ENCODE results near the gene GPC1.
A peak's percentile ranks its signal among the peaks of the same experiment; 100 is the strongest.
"Not testable (repeated sequence)": the region's sequence is repeated elsewhere in the genome, so short reads cannot be mapped to it uniquely, and the experiment has no call there.

Gene GPC1

DNA sequence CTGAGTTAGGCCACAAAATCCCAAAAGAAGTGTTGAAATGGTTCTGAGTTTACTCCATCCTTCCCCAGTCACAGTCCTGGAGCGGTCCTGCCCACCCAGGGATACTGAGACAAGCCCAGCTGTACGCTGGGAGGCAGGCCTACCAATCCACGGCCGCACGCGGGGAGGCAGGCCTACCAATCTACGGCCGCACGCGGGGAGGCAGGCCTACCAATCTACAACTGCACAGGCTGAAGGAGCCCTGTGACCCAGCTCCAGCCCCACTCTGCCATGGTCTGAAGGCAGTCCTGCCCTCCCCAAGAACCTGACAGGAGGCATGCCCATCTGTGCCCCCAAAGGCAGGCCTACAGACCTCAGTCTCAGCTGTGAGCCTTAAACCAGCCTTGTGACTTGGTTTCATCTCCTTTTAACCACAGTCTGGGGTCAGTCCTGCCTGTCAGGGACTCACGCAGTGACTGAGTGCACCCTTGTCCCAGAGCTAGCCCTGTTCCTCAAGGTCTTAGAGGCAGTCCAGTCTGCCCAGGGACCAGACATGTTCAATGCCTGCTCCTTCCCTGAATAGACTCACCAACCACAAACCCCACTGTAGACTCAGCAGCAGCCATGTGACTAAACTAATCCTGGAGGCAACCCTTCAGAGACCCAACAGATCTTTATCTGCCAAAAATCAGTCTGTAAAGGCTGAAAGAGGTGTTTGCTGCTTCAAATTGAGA lies 36.8 kb downstream of the GPC1 start:
- no peak for DNase-seq

- no peak for DNase-seq
Observed at GRCh38 chr2:240473211-240473610, 37.7 kb downstream of the GPC1 start.

GRCh38 chr2:240477916-240478315 lies 42.5 kb downstream of the GPC1 start:
- DNase-seq = no peak

DNA sequence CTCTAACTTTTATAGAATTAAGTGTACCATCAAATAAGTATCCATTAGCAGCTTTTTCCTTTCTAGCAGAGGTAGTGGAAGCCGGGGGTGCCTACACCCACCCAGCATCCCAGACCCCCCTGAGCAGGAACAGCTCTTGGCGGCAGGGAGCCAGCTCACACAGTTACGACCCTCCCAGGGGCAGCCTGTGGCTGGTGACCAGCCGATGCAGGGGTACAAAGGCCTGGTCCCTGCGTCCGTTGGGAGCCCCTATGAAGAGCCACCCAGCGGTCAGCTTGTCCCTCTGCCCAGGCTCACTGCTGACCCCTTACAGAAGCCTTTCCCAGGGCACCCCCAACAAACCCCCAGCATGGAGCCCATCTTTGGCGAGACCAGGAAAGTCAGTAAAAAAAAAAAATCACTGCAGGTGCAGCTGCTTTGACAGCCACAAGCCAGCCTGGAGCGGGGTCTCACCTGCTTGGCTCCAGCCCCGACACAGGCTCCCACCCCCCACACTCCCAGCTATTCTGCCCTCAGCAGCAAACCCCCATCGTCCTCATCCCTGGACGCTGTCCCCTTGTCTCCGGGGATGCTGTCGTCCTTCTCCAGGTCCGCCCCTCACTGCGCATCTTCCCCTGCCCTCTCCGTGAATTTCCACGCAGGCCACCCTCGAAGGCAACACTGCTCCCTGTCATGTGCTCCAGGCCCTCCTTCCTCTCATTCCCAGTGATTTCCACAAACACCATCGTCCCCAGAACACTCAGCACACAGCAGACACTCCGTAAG lies 43.1 kb downstream of the GPC1 start:
- DNase-seq = no peak

GRCh38 chr2:240479111-240479501 lies 43.6 kb downstream of the GPC1 start:
- no peak for DNase-seq

DNA sequence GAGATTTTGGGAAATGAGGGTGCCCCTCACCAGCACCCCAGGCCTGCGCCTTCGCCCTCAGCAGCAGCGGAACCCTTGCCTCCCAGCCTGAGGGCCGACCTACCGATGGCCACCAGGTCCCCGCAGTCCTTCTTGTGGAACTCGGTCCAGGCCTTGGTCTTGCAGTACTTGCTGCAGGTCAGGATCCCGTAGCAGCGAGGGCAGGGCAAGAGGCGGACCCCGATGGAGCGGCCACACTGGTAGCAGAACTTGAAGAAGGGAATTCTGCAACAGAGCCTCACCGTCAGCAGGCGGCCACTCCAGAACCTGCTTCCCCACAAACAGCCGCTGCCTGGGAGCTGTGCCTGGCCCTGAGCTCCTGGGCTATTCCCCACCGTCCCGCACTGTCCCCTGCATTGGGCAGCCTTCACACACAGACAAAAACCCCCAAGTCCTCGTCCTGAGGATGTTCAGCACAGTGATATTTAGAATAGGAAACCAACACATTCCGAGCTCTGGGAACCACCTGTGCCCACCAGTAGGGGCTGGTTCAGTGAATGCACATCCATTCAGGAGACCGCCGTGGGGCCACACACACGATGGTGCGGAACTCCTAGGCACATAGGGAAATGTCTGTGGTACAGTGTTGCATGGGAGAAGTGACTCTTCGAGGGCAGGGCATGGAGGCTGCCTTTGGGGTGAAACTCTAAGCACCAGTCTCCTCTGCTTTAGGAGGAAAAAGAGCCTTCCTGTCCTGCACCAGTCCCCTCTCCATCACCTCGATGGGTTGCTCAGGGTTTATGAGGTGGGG lies 45.6 kb downstream of the GPC1 start:
- no peak for DNase-seq

GRCh38 chr2:240481720-240482119 lies 46.3 kb downstream of the GPC1 start:
- no peak for DNase-seq

- DNase-seq = no peak
Observed at GRCh38 chr2:240482141-240482540, 46.7 kb downstream of the GPC1 start.

- no peak for DNase-seq
Observed at GRCh38 chr2:240491483-240491882, 56.0 kb downstream of the GPC1 start.

- DNase-seq = no peak
Observed at GRCh38 chr2:240494194-240494793, 58.8 kb downstream of the GPC1 start.

- DNase-seq = not testable (repeated sequence)
Observed at GRCh38 chr2:240494942-240495341, 59.5 kb downstream of the GPC1 start.

DNA sequence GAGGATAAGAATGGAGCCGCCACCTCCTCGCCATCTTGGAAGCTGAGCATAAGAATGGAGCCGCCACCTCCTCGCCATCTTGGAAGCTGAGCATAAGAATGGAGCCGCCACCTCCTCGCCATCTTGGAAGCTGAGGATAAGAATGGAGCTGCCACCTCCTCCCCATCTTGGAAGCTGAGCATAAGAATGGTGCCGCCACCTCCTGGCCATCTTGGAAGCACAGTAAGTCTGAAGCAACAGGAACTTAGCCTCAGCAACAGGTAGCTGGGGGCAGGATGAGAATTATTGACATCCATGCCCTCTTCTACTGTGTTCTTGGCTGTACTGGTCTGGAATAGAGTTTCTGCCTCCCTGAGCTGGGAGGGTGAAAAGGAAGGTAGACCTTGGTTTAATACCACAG lies 61.6 kb downstream of the GPC1 start:
- DNase-seq = peak in 1 of 2 experiments; percentile 0

DNA sequence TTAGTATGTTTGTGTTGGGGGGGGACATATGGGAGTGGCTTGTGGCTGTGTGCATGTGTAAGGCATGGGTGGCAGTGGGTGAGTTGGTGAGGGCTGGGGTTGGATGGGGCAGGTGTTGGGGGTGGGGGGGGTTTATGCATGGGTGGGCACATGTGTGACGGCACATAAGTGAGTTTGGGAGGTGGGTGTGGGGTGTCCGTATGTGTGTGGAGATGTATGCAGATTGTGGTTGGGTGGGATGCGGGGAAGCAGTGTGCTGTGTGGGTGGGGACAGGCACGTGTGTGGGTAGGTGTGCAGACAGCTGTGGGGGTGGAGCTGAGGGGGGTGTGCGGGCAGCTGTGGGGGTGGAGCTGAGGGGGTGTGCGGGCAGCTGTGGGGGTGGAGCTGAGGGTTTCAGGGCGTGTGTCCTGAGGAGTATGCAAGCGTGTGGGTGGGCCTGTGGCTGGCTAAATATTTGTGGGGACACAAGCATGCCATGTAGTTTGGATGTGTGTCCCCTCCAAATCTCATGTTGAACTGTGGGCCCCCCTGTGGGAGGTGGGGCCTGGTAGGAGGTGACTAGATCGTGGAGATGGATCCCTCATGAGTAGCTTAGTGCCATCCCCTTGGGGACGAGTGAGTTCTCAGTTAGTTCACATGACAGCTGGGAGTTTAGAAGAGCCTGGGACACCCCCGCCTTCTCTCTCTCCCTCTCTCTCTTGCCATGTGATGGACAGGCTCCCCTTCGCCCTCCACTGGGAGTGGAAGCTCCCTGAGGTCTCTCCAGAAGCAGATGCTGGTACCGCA lies 62.9 kb downstream of the GPC1 start:
- DNase-seq = no peak

DNA sequence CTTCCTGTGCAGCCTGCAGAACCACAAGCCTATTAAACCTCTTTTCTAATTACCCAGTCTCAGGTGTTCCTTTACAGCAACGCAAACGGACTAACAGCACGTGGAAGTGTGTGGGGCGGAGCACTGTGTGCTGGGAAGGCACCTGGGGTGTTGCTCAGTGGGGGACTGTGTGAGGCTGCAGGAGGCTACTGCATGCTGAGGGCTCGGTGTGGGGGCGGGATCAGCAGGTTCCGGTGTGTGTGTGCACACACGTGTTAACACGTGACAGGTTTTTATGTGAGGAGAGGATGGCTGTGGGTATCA lies 63.4 kb downstream of the GPC1 start:
- DNase-seq = no peak

- no peak for DNase-seq
Observed at GRCh38 chr2:240499309-240500301, 64.1 kb downstream of the GPC1 start.

- no peak for DNase-seq
Observed at GRCh38 chr2:240500561-240501423, 65.3 kb downstream of the GPC1 start.

- DNase-seq = no peak
Observed at GRCh38 chr2:240501531-240501991, 66.1 kb downstream of the GPC1 start.

GRCh38 chr2:240502059-240502429 lies 66.6 kb downstream of the GPC1 start:
- no peak for DNase-seq

- no peak for DNase-seq
Observed at GRCh38 chr2:240502430-240503121, 67.1 kb downstream of the GPC1 start.

GRCh38 chr2:240503375-240503774 lies 67.9 kb downstream of the GPC1 start:
- no peak for DNase-seq
